CD4-positive, alpha-beta T cell (primary cell): ENCODE data around the gene MED25. TPM values are rescaled to one million over a fixed set of nuclear protein-coding genes. Genes with fewer than 3 reads are reported as not detected.

Experiments
- ATAC-seq: fragments of 200-7000 bp; cut with Tn5 transposase; one replicate; pipeline ENCODE4 v1.10.0; 2022; ENCODE audit warnings: mild to moderate bottlenecking; ENCODE audit not compliant: poor library complexity
- CTCF ChIA-PET: fragments of 350-600 bp; sonication (Branson Sonifier 250); formaldehyde crosslinking; loops from one replicate; lab custom pipeline; 2021; ENCODE audit warnings: antibody characterized with exemption, inconsistent platforms; lab: Charles Lee
- POLR2A ChIA-PET: fragments of 350-600 bp; sonication (Branson Sonifier 250); formaldehyde crosslinking; loops from one replicate; lab custom pipeline; 2021; ENCODE audit warnings: antibody characterized with exemption, inconsistent platforms; lab: Charles Lee
- DNase-seq, 14 experiments: peaks; one replicate each; pipeline ENCODE4 v3.0.0-alpha.2; 2013 to 2020; ENCODE audit warnings: mixed read lengths in 2 of 14
- H3K27ac ChIP-seq, 2 donors: one replicate each; pipeline versions ENCODE4 v1.5.1 to v1.7.0; 2013; ENCODE audit warnings: low read length in 2 of 2, low read depth in 1 of 2, mild to moderate bottlenecking in 1 of 2
- H3K27me3 ChIP-seq, 2 experiments: 1 replicate in 1 of 2; 2 replicates in 1 of 2; pipeline versions ENCODE4 v1.6.1 to v1.7.0; 2013; ENCODE audit warnings: low read length in 2 of 2, control low read depth in 1 of 2, mild to moderate bottlenecking in 1 of 2, moderate library complexity in 1 of 2; ENCODE audit not compliant: insufficient read depth in 2 of 2, control insufficient read depth in 1 of 2
- H3K36me3 ChIP-seq: one replicate; pipeline ENCODE4 v1.6.1; 2013; ENCODE audit warnings: low read length, control low read depth; ENCODE audit not compliant: insufficient read depth
- H3K4me1 ChIP-seq: one replicate; pipeline ENCODE4 v1.6.1; 2013; ENCODE audit warnings: low read length, control low read depth; ENCODE audit not compliant: insufficient read depth
- H3K4me3 ChIP-seq: one replicate; pipeline ENCODE4 v1.5.1; 2013; ENCODE audit warnings: mild to moderate bottlenecking, low read length, moderate library complexity
- H3K9me3 ChIP-seq, 2 experiments: 1 replicate in 1 of 2; 2 replicates in 1 of 2; pipeline versions ENCODE4 v1.6.1 to v1.7.0; 2013; ENCODE audit warnings: low read length in 2 of 2, mild to moderate bottlenecking in 2 of 2, control low read depth in 1 of 2, moderate library complexity in 1 of 2; ENCODE audit not compliant: control insufficient read depth in 1 of 2, insufficient read depth in 1 of 2
- H3K27ac Mint-ChIP-seq: one replicate; pipeline ENCODE4 v1.8.0; 2020; ENCODE audit warnings: mixed read lengths
- H3K27me3 Mint-ChIP-seq: one replicate; pipeline ENCODE4 v1.8.0; 2021; ENCODE audit warnings: mixed read lengths
- H3K36me3 Mint-ChIP-seq: one replicate; pipeline ENCODE4 v1.8.0; 2021; ENCODE audit warnings: low read depth, mixed read lengths
- H3K4me1 Mint-ChIP-seq: one replicate; pipeline ENCODE4 v1.8.0; 2021; ENCODE audit warnings: low read depth, mixed read lengths
- H3K4me3 Mint-ChIP-seq: one replicate; pipeline ENCODE4 v1.8.0; 2020; ENCODE audit warnings: mild to moderate bottlenecking, mixed read lengths
- H3K9me3 Mint-ChIP-seq: one replicate; pipeline ENCODE4 v1.8.0; 2020; ENCODE audit warnings: mixed read lengths
- intact Hi-C, 2 experiments: fragments of 100-400 bp; cut with DNase I in 1 of 2; cut with micrococcal nuclease in 1 of 2; formaldehyde crosslinking; loops; one replicate each; pipeline versions ENCODE4 v1.15.1 to v1.9.0; 2023 to 2025; cut with DNase I, micrococcal nuclease
- total RNA-seq, 174 experiments: library from RNA in 2 of 174; stranded (reverse) in 2 of 174; gene quantifications; one replicate each; pipeline ENCODE4 v1.2.3 and lab custom pipeline; 2021 to 2026
- TF ChIP-seq, protein P1 (sequence below): fragments of 200-600 bp; IDR thresholded peaks from one replicate; pipeline ENCODE4 v1.8.0; 2022; ENCODE audit warnings: antibody characterized with exemption, mild to moderate bottlenecking

MED25 gene
- total RNA-seq, 2 experiments from 2014 or later, result 67.2 to 67.8 TPM

DNA sequence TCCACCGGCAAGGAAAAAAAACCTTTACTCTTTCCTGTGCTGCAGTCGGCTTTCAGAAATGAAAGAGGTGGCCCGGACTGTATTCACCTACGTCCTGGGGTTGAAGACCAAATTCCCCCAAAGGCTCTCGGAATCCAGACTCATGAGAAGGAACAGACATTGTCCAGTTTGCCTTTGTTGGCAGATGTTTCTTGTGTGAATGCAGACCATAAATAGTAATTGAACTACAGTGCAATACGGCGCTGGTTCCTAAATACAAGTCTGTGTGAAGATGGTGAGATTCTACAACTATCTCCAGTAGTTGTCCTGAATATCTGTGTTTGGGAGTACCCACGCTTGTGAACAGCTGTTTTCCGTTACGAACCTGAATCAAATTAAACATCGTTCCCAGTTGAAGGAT, 21.6 kb downstream of the MED25 start:
- H3K9me3 Mint-ChIP-seq, result no peaks in the 10 kb centered on the region
- H3K27me3 ChIP-seq, result no peaks in the 10 kb centered on the region
- ATAC-seq (no peak), DNase-seq (no peak)
- peaks cover 25% of the 10 kb centered on the region for H3K36me3 ChIP-seq
- TF ChIP-seq, protein P1, sequence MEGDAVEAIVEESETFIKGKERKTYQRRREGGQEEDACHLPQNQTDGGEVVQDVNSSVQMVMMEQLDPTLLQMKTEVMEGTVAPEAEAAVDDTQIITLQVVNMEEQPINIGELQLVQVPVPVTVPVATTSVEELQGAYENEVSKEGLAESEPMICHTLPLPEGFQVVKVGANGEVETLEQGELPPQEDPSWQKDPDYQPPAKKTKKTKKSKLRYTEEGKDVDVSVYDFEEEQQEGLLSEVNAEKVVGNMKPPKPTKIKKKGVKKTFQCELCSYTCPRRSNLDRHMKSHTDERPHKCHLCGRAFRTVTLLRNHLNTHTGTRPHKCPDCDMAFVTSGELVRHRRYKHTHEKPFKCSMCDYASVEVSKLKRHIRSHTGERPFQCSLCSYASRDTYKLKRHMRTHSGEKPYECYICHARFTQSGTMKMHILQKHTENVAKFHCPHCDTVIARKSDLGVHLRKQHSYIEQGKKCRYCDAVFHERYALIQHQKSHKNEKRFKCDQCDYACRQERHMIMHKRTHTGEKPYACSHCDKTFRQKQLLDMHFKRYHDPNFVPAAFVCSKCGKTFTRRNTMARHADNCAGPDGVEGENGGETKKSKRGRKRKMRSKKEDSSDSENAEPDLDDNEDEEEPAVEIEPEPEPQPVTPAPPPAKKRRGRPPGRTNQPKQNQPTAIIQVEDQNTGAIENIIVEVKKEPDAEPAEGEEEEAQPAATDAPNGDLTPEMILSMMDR, result no peak
- H3K9me3 ChIP-seq, result no peaks in the 10 kb centered on the region
- H3K4me1 ChIP-seq, result no peaks in the 10 kb centered on the region
- intact Hi-C loops, result no loop called here
- no peak overlapping the region for H3K27ac Mint-ChIP-seq
- no peak overlapping the region for H3K27ac ChIP-seq
- H3K27me3 Mint-ChIP-seq, result no peaks in the 10 kb centered on the region
- CTCF ChIA-PET, result interaction anchor here (1.2 kb wide), 1 partner anchor 600 kb away, joined by 3 read pairs; no protein-coding TSS in a partner anchor
- no peak overlapping the region for H3K4me3 ChIP-seq
- peaks cover 20% of the 10 kb centered on the region for H3K36me3 Mint-ChIP-seq
- H3K4me1 Mint-ChIP-seq, result no peaks in the 10 kb centered on the region
- POLR2A ChIA-PET, result no interaction called here
- no peak overlapping the region for H3K4me3 Mint-ChIP-seq

DNA sequence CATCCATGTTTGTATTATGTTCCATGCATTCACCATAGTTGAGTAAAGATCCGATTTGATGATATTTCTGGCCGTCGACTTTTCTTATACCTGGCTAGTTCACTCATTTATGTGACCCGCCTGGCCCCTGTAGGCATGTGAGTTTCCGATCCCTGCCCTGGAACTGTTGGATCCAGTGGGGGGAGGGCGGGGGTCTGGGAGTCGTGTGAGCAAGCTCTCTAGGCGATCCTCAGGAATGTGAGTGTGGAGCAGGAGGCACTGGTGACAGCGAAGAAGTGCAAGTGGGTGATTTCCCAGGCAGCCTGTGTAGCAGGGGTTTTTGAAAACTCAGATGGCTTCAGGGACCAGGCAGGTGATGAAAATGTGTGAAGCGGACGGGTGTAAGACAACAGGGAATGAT, 22.2 kb downstream of the MED25 start:
- no peaks in the 10 kb centered on the region for H3K4me1 ChIP-seq
- H3K27me3 Mint-ChIP-seq, result no peaks in the 10 kb centered on the region
- TF ChIP-seq, protein P1, result no peak
- H3K4me1 Mint-ChIP-seq, result no peaks in the 10 kb centered on the region
- no peaks in the 10 kb centered on the region for H3K9me3 ChIP-seq
- no peaks in the 10 kb centered on the region for H3K9me3 Mint-ChIP-seq
- ChIA-PET CTCF (no interaction called here), POLR2A (no interaction called here)
- intact Hi-C loops, result no loop called here
- peaks cover 19% of the 10 kb centered on the region for H3K36me3 ChIP-seq
- H3K27me3 ChIP-seq, result no peaks in the 10 kb centered on the region
- H3K4me3 Mint-ChIP-seq, result no peak overlapping the region
- H3K27ac ChIP-seq, result no peak overlapping the region
- H3K36me3 Mint-ChIP-seq, result peaks cover 14% of the 10 kb centered on the region
- H3K4me3 ChIP-seq, result no peak overlapping the region
- DNase-seq (no peak), ATAC-seq (no peak)
- no peak overlapping the region for H3K27ac Mint-ChIP-seq

DNA sequence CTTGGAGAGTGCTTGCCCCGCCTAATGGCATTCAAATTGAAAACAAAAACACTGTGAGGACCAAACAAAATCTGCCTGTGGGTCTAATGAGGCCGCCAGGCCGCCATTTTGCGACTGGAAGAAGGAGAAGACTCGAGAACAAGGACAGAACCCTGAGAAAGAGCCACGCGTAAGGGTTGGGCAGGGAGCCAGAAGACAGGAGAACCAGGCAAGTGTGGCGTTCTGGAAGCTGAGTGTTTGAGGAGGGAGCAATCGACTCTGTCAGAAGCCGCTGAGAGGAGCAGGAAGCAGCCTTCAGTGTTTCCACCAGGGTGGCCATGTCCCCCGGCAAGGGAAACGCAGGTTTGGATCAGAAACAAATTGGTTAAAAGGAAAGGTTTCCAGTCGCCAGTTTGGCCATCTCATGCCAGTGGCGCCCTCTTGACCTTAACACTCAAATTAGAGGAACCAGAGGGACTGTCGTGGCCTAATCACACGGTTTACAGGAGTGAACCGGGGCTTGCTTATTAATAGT, 22.7 kb downstream of the MED25 start:
- Mint-ChIP-seq H3K27ac (no peak overlapping the region), H3K27me3 (no peaks in the 10 kb centered on the region), H3K9me3 (no peaks in the 10 kb centered on the region), H3K36me3 (peaks cover 13% of the 10 kb centered on the region), H3K4me1 (no peaks in the 10 kb centered on the region), H3K4me3 (no peak overlapping the region)
- POLR2A ChIA-PET, result no interaction called here
- no peak for ATAC-seq
- TF ChIP-seq, protein P1, result no peak
- Histone ChIP-seq H3K9me3 (no peaks in the 10 kb centered on the region), H3K4me3 (no peak overlapping the region), H3K27me3 (no peaks in the 10 kb centered on the region), H3K36me3 (peaks cover 14% of the 10 kb centered on the region), H3K4me1 (no peaks in the 10 kb centered on the region), H3K27ac (no peak overlapping the region)
- DNase-seq, result no peak
- intact Hi-C loops, result no loop called here
- CTCF ChIA-PET, result no interaction called here
